ENCODE results near the gene THUMPD2. TPM values are rescaled to one million over a fixed set of nuclear protein-coding genes. Genes with fewer than 3 reads are reported as not detected.

Gene THUMPD2
- polyA plus RNA-seq, 1 donor (not counting 4 experiments of a cell fraction or from before 2014, with no cell fraction given) = 18.2 TPM

DNA sequence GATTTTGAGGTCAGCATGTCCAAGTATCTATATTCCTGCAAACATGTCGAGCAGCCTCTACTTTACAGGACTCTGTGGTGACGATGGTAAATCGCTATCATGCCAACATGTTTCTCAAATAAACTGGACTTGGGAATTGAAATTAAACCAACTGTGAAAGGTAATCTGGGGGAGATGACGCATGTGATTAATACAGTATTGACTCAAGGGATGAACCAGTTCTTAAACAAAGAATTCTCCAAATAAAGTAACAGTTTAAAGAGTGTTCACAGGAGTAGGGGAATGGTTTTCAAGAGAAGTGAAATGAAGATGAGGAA, 54.3 kb downstream of the THUMPD2 start:
- FAIRE-seq (no peak), DNase-seq (ENCODE audit: low read depth, low spot score) (no peak)
- Histone ChIP-seq H3K36me3 (ENCODE audit: control insufficient read depth in 2 of 2, extremely low read depth in 1 of 2, insufficient read depth in 2 of 2, low read length in 2 of 2) (no peaks in the 10 kb centered on the region), H3K4me1 (ENCODE audit: control insufficient read depth, extremely low read depth, insufficient read depth, low read length) (no peaks in the 10 kb centered on the region), H3K9ac (ENCODE audit: control insufficient read depth, extremely low read depth, insufficient read depth, low read length) (no peak overlapping the region), H3K27me3 (ENCODE audit: control insufficient read depth, extremely low read depth, insufficient read depth, low read length) (peaks cover 4% of the 10 kb centered on the region), H3K9me3 (ENCODE audit: control insufficient read depth, low read depth, low read length) (no peaks in the 10 kb centered on the region), H3K4me3 (ENCODE audit: control insufficient read depth in 2 of 3, extremely low read depth in 1 of 3, insufficient read depth in 2 of 3, low read depth in 1 of 3, low read length in 3 of 3) (no peak overlapping the region), H3K27ac (ENCODE audit: control insufficient read depth, insufficient read depth, low read length) (no peak overlapping the region), H3K4me2 (ENCODE audit: control insufficient read depth, extremely low read depth, insufficient read depth, low read depth, low read length) (no peak overlapping the region), H2AFZ (ENCODE audit: control insufficient read depth, low read length) (no peak overlapping the region), H3K9me1 (ENCODE audit: control insufficient read depth, extremely low read depth, insufficient read depth, low read length) (no peaks in the 10 kb centered on the region), H3K79me2 (ENCODE audit: control insufficient read depth, insufficient read depth, low read length) (no peaks in the 10 kb centered on the region), H4K20me1 (ENCODE audit: control insufficient read depth, extremely low read depth, insufficient read depth, low read length) (no peaks in the 10 kb centered on the region)
- dilution Hi-C loops (cut with MboI; ENCODE audit: extremely low pct_ligation_motif_present, low sequenced_read_pairs) = no loop called here
- no peak for TF ChIP-seq EZH2 (IDR thresholded peaks at IDR 0.05; ENCODE audit: low read length)
- TF ChIP-seq, protein P1, sequence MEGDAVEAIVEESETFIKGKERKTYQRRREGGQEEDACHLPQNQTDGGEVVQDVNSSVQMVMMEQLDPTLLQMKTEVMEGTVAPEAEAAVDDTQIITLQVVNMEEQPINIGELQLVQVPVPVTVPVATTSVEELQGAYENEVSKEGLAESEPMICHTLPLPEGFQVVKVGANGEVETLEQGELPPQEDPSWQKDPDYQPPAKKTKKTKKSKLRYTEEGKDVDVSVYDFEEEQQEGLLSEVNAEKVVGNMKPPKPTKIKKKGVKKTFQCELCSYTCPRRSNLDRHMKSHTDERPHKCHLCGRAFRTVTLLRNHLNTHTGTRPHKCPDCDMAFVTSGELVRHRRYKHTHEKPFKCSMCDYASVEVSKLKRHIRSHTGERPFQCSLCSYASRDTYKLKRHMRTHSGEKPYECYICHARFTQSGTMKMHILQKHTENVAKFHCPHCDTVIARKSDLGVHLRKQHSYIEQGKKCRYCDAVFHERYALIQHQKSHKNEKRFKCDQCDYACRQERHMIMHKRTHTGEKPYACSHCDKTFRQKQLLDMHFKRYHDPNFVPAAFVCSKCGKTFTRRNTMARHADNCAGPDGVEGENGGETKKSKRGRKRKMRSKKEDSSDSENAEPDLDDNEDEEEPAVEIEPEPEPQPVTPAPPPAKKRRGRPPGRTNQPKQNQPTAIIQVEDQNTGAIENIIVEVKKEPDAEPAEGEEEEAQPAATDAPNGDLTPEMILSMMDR (optimal IDR thresholded peaks at IDR 0.05 in 1 of 3, IDR thresholded peaks at IDR 0.05 in 1 of 3, conservative IDR thresholded peaks at IDR 0.05 in 1 of 3; ENCODE audit: extremely low read depth in 1 of 3, insufficient read depth in 2 of 3, low read length in 3 of 3) = no peak

DNA sequence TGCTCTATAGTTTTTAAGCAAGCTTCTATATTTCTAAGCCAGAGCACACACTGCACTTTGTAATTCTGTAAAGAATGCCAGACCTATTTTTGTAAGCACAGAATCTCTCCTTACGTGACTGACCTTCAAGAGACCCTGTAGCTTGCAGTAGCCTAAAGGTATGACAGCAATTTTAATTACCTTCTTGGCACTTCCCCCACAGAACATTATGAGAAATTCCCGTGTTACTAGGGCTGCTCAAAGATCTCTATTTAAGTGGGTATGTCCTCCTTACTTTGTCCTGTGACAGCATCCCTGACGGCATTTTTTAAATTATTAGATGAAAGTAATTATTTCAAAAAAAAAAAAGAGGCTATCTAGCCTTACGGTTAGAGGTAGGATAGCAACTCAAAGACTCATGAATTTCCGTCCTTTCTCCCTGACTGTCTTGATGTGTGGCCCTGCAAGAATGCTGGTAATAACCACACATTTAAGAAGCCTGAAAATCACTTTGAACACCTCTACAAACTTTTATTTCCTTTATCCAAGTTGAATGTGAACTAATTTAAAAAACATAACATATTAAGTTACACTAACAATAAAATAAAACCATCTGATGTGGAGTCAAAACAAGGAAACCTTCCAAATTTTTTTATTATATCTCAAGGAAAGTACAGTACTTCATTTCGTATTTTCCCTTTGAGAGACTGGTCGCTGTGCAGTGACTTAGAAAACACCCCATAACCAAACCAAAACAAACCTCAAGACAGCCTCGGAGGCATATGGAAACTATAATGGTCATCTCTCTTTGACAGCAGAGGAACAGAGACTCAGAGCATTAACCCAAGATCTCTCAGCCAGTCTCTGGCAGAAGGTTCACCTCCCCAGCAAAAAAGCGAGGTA, 54.9 kb downstream of the THUMPD2 start:
- no peaks in the 10 kb centered on the region for H3K79me2 ChIP-seq (ENCODE audit: control insufficient read depth, insufficient read depth, low read length)
- no peak overlapping the region for H3K27ac ChIP-seq (ENCODE audit: control insufficient read depth, insufficient read depth, low read length)
- H3K4me1 ChIP-seq (ENCODE audit: control insufficient read depth, extremely low read depth, insufficient read depth, low read length) = no peaks in the 10 kb centered on the region
- no peak overlapping the region for H3K9ac ChIP-seq (ENCODE audit: control insufficient read depth, extremely low read depth, insufficient read depth, low read length)
- no peak overlapping the region for H3K4me2 ChIP-seq (ENCODE audit: control insufficient read depth, extremely low read depth, insufficient read depth, low read depth, low read length)
- H4K20me1 ChIP-seq (ENCODE audit: control insufficient read depth, extremely low read depth, insufficient read depth, low read length) = no peaks in the 10 kb centered on the region
- no peaks in the 10 kb centered on the region for H3K9me3 ChIP-seq (ENCODE audit: control insufficient read depth, low read depth, low read length)
- peaks cover 4% of the 10 kb centered on the region for H3K27me3 ChIP-seq (ENCODE audit: control insufficient read depth, extremely low read depth, insufficient read depth, low read length)
- DNase-seq (ENCODE audit: low read depth, low spot score) (no peak), FAIRE-seq (no peak)
- TF ChIP-seq EZH2 (IDR thresholded peaks at IDR 0.05; ENCODE audit: low read length) = no peak
- TF ChIP-seq, protein P1 (optimal IDR thresholded peaks at IDR 0.05 in 1 of 3, IDR thresholded peaks at IDR 0.05 in 1 of 3, conservative IDR thresholded peaks at IDR 0.05 in 1 of 3; ENCODE audit: extremely low read depth in 1 of 3, insufficient read depth in 2 of 3, low read length in 3 of 3) = no peak
- H2AFZ ChIP-seq (ENCODE audit: control insufficient read depth, low read length) = no peak overlapping the region
- H3K36me3 ChIP-seq (ENCODE audit: control insufficient read depth in 2 of 2, extremely low read depth in 1 of 2, insufficient read depth in 2 of 2, low read length in 2 of 2) = no peaks in the 10 kb centered on the region
- no peak overlapping the region for H3K4me3 ChIP-seq (ENCODE audit: control insufficient read depth in 2 of 3, extremely low read depth in 1 of 3, insufficient read depth in 2 of 3, low read depth in 1 of 3, low read length in 3 of 3)
- H3K9me1 ChIP-seq (ENCODE audit: control insufficient read depth, extremely low read depth, insufficient read depth, low read length) = no peaks in the 10 kb centered on the region
- dilution Hi-C loops (cut with MboI; ENCODE audit: extremely low pct_ligation_motif_present, low sequenced_read_pairs) = no loop called here

All from keratinocyte (primary cell).